HG03064 (cell line): ENCODE measurements around the gene GJD3.

Experiments
- ATAC-seq: cut with Tn5 transposase; IDR thresholded peaks from one replicate; pipeline ENCODE4 v1.9.1; 2021; ENCODE audit warnings: low read depth; ENCODE audit not compliant: unreplicated experiment

The GJD3 gene

DNA sequence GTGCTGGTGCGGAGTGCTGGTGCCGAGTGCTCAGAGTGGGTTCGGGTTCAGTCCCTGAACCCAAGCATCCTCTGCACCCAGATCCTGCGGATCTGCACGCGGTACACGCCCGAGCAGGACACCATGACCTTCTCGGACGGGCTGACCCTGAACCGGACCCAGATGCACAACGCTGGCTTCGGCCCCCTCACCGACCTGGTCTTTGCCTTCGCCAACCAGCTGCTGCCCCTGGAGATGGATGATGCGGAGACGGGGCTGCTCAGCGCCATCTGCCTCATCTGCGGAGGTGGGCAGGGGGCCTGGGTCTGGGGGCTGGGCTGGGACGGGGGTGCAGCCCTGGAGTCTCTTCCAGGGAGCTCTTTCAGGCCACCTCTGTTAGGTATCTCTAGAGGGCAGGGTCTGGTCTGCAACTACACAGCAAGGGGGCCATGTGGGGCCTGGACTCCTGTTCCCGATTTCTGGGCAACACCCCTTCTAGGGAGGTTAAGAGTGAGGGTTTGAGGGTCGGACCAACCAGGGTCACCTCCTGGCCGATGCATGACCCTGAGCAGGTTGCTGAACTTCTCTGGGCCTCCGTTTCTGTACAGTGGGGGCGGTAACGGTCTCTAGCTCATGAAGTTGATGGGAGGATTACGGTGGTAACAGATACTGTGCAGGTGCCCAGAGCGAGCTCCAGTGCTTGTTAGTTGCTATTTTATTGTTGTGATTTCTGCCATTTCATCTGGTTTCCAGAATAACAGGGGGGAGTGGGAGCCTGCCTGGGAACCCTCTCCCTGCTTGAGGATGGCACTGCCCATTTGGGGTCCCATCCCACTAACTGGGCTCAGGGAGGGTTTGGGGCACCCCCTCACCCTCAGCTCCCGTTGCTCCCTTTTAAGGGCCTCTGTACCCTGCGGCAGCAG lies 10.1 kb downstream of the GJD3 start:
- no peak for ATAC-seq

DNA sequence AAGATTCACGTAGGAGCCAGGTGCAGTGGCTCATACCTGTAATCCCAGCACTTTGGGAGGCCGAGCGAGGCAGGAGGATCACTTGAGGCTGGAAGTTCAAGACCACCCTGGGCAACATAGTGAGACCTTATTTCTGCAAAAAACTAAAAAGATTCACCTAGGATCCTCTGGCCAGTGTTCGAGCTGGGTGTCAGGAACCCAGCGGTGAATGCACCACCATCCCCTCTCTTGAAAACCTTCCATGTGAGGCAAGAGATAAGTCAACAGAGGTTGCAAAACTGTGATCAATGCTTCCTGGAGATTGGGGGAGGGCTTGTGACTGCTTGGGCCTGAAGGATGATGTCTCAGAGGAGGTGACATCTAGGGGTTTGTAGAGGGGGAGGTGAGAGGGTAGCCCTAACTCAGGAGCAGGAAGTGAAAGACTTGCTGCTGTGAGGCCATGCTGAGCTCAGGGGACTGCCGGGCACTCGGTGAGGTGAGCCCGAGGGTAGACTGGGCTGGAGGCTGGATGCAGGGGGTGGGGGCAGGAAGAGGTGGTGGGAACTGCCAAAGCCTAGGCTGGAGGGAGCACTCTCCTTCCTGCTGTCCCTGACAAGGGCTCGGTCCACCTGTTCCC lies 11.7 kb downstream of the GJD3 start:
- no peak for ATAC-seq

DNA sequence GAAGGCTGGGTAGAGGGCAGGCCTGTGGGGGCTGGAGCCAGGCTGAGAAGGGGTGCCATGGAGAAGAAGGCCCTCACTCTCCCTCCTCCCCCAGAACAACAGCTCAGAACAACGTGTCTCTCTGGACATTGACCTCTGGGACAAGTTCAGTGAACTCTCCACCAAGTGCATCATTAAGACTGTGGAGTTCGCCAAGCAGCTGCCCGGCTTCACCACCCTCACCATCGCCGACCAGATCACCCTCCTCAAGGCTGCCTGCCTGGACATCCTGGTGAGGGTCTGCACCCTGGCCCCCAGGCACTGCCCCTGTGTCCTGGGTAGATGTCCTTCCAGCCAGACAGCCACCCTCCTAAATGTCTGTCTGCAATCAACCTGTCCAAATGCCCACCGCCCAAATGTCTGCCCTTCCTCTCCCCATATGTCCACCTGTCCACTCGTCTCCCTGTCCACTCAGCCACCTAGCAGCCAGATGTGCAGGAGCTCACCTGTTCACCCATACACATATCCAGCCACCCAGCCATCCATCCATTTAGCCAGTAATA lies 12.2 kb downstream of the GJD3 start:
- no peak for ATAC-seq

DNA sequence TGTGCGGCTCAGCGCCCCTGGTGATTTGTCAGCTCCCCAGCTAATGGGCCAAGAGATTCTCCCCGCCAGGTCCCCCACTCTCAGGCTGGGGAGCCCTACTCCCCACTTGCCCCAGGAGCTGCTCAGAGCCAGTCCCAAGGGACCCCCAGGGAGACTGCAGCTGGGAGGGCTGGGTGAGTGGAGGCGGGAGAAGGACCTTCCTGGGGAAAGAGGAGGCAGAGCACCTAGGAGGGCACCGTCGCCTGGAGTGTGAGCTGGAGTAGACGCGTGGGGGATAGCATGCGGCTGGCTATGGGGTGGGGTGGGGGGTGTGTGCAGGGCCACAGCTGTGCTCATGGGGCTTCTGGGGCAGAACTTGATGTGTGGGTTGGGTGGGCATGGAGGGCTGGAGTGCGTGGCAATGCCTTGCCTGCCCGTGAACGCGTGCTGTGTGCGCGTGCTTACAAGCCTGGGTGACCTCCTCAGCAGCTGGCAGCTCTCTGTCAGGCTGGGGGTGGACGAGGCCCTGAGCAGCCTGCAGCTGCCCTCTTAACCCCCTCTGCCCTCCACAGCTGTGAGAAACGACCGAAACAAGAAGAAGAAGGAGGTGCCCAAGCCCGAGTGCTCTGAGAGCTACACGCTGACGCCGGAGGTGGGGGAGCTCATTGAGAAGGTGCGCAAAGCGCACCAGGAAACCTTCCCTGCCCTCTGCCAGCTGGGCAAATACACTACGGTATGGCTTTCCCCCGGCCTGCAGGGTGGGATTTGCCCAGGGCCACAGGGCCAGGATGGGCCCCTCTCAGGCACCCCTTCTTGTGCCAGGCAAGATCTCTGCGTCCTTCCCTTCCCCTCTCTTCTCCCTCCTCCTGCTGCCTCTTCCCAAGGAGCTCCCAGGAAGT lies 12.9 kb downstream of the GJD3 start:
- ATAC-seq: no peak

DNA sequence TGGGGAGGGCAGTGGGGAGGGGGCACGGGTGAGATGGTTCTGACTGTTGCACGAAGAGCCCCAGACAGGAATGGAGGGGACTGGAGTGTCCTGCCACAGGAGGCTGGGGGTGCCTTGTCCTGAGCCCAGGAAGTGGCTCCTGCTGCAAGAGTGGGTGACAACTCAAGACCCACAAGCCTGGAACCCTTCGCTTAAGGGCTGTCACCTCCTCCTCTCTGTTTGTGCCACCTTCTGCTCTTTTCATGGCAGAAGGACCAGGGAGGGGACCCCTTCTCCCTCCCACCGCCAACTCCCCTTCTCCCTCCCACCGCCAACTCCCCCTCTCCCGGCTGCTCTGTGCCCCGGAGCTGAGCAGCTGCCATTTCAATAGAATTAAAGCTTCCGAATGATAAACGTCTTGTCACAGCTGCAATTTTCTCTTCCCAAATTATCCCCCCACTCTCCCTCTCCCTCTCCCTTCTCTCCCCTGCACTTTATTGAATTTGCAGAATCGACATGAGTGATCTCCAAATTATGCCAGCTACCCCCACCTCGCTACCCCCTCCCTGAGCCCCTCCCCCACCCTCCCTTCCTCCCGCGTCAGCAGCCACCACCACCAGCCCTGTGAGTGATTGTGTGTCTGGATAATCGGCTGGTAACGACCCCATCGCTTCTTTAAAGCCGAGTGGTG lies 13.7 kb downstream of the GJD3 start:
- ATAC-seq: no peak

DNA sequence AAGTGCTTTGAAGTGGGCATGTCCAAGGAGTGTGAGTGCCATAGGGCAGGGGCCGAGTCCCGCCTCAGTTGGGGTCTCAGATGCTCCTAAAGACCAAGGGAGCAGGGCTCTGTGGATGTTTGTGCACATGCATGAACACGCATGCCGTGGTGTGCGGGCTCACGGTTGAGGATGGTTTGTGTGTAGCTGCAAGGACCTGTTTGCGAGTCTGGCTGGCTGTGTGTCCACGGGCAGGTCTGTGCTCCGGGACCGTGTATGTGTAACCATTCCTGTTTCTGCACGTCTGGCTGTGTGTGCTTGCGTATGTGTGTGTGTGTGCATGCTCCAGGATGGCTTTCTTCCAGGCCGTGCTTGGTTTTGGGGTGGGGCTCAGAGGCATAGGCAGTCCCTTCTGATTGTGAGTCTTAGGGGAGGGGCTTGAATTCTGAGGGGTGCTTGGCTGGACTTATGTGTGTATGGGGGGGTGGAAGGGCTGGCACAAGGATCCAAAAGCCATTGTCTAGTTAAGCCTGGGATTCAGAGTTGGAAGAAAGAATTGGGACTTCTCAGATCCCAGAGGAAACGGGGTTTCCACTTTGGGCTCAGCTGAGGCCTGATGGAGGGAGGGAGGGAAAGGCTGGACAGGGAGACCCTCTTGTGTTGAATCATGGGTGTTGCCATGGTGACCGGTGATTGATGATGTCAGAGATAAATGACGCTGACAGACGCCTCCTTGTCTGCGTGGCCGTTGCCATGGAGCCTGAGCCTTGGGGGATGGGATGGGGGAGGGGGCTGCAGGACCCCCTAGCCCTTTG lies 14.4 kb downstream of the GJD3 start:
- no peak for ATAC-seq

DNA sequence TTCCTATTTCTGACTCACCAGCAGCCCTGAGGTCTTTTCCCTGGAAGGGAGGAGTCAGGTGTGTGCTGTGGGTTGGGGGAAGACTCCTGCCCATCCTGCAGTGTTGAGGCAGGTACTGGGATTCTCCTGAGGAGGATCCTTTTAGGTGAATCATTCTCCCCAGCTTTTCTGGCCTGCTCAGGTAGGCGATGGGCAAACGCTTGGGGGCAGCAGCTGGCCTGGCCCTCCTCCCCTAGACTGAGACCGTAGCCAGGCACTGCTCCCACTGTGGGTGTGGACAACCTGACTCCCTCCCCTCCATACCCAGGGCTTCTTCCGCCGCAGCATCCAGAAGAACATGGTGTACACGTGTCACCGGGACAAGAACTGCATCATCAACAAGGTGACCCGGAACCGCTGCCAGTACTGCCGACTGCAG lies 15.1 kb downstream of the GJD3 start:
- no peak for ATAC-seq

DNA sequence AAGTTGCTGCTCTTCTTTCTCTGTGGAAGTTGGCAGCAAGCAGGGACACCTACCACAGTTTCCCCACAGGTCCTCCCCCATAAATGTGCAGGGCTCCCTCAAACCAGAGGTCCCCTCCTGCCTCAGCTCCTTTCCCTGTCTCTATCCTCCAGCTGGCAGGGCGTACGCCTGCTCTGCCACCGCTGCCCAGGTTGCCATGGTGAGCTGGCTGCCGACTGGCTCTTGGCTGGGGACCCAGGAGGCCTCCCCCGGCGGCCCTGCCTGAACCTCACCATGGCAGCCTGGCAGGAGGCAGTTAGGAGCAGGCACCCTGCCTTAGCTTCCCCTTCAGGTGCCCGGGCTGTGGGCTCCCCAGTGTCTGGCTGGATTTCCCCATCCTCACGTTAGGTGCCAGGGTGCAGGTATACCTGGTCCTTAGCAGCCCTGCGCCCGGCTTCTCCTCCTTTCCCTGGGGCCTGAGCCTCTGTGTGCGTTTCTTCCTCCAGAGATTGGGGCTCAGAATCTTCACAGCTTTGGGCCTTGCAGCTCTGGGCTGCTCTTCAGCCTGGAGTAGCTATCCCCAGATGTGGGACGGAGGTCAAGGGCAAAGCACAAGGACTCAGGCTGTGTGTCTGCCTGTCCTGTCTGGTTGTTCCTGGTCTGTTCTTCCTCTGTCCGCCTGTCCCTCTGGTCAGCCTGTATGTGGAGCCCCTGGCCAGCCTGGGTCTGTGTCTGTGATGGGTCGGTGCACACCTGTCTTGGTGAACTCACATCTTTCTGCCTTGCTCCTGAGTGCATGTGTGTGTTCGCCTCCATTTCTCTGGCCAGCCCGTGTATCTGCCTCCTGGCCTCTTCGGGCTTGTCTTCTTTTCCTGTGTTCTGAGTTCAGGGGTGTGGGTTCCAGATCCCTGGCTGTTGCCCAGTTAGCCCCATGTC lies 15.7 kb downstream of the GJD3 start:
- no peak for ATAC-seq

DNA sequence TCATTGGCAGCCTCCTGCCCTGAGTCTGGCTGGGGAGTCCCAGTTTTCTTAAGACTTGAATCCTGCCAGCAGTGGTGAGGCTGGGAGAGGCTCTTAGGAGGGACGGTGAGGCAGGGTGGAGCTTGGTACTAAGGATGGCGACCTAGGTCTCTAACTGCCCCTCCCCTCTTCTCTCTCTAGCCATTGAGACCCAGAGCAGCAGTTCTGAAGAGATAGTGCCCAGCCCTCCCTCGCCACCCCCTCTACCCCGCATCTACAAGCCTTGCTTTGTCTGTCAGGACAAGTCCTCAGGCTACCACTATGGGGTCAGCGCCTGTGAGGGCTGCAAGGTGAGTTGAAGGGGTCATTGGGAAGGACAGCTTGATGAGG lies 16.4 kb downstream of the GJD3 start:
- no peak for ATAC-seq

DNA sequence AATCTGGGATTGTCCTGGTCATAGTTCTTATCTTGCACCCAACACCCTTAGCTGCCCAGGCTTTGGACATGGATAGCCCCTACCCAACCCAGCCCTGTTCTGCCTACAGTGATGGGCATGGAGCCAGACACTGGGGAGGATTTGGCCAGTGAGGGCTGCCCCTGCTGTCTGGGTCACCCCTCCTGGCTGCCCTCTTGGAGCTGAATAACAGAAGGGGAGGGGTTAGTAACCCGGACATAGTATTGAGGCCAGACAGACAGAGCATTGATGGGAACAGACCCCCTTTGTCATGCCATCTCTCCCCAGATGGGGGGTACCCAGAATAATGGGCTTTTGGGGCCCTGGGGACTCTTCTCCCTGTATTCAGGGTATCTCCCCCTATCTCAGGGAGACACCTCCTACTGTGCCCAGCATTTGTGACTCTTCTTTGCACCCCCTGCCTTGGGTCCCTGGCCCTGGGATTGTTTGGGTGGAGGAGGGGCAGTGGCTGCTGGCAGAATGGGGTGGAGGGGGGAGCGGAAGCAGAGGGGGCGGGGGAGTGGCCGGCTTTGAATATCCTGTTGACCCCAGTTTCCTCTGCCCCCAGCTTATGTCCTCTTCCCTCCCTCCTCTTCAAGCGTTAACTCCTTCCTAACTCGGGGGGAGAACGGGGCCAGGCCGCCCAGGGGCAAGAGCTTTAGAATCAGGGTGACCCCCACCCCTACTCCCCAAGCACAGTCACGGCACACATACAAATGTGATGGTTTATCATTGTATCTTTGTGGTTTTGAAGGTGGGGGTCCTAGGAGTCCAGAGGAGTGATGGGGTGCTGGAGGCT lies 17.0 kb downstream of the GJD3 start:
- no peak for ATAC-seq

DNA sequence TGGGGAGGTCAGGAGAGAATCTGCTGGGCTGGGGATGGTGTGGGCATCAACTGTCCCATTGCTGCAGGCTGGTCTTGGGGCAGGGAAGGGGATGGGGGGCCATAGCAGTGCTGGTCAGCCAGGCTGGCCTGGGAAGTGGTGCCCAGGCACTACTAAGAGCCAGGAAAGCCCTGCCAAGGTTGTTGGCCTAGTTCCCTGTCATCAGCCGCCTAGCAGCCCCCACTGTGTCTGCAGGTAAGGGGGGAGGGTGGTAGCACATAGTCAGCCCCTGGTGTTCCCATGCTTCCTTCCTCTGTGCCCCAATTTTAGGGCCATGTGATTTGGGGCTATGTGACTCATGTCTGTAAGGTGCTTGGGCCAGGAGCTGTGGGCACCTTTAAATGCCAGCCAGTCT lies 17.8 kb downstream of the GJD3 start:
- no peak for ATAC-seq

DNA sequence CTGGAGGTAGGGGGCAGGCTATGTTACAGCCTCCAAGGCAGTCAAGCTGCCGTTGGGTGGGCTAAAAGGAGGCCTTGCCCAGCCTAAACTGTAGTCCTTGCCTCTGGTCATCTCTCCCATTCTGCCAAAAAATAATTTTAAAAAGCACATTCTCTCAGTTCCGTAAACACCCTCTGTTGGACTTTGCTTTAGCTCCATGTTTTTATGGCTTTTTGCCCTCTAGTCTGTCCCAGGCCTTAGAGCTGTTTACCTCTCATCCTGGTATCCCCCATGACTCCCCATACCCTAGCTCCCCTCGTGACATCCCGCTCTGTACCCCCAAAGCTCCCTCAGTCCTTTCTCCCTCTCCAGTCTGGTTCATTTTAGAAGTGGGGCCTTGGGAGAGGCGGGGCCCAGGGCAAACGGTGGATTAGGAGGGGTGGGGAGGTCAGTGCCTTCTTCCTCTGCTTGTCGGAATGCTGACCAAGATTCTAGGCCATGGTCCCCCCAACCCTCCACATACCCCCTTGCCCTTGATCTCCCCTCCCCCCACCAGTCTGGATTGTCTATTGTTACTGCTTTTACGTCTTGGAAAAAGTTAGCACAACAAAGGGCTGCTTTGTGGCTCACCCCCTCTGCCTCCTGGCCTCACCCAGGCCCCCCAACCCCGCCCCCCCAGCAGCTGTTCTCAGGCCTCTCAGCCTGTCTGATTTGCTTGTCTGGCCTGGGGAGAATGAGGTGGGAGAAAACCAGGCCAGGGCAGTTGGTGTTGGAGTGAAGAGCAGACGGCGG lies 18.4 kb downstream of the GJD3 start:
- ATAC-seq: no peak

DNA sequence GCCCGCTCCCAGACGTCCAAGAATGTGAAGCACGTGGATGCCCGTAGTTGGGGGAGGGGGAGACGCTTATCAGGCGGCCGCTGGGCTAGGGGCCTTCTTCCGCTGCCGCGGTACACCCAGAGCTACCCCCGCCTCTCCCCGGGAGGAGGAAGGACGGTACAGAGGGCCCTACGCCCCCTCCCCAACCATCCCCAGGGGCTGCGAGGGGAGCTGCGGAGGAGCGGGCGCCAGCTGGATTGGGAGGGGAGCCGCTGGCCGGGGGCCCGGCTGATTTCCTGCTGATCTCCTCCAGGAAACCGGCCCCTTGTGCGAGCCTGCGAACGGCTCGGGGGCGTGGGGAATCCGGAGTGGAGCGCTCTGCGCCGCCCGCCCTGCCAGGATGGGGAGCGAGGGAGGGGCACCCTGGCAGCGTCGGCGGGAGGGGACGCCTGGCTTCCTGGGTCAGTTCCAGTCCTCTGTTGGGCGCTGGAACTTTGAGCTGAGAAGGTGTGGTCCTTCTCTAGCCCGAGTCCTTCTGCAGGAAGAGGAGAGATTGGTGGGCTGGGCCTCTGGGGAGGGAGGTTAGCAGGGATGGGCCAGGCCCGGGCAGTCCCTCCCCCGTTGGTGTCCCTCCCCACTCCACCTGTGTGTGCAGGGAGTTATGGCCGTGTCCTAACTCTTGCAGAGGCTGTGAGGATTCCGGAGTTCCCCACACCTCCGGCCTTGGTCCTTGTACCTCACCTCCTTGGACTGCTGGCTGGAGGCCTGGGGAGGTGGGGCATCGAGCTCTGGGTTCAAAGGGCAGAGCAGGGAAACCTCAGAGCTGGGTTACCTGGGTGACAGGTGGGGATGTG lies 19.2 kb downstream of the GJD3 start:
- ATAC-seq: no peak

DNA sequence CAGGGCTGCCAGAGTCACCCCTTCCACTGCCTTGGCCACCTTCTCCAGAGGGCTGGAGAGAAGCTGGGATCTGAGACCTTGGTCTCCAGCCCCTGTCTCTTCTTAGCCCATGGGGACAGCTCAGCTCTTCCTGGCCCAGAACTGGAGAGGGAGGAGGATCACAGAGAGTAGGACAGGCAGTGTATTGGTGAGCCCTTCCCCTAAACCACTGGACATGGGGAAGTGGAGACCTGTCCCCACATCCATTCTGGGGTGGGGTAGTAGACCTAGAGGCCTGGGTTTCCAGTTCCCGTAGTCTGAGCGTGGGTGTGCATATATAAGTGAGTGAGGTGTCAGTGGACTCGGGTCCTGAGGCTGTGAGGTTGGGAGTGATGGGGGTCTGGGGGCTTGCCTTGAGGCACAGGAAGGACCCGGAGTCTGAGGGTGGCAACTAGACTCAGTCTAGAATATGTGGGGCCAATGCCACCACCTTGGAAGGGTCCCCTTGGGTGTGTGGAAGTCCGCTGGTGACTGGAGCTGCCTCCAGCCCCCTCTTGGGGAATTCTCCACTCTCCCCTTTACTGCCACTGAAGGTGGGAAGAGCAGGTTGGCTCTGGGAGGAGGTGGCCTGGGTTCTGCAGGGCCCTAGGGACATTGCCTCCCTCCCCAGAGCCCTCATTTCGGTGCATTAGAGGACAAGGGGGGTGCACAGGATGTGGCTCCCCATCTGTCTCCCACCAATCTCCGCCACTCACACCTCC lies 19.9 kb downstream of the GJD3 start:
- no peak for ATAC-seq
